PC-3 (cell line): Measurements from ENCODE around the gene TSSK2.

ENCODE experiments used
- CTCF ChIP-seq: fragments of 300-600 bp; sonication (generic); conservative IDR thresholded peaks from 2 replicates; pipeline ENCODE4 v1.5.1; 2017; ENCODE audit warnings: antibody characterized with exemption, low read depth, mild to moderate bottlenecking, low read length
- EZH2phosphoT487 ChIP-seq: fragments of 300-600 bp; sonication (generic); IDR thresholded peaks from 2 replicates; pipeline ENCODE4 v1.6.1; 2018; ENCODE audit warnings: mild to moderate bottlenecking, antibody characterized with exemption, low read length, borderline replicate concordance

GRCh38 chr22:19176732-19177131 is 45.6 kb downstream of the TSSK2 start:
- TF ChIP-seq EZH2phosphoT487 (no peak), CTCF (no peak)
